NCI-H2196 (cell line): Measurements from ENCODE around the gene RGS10.
"Not testable (repeated sequence)": the region's sequence is repeated elsewhere in the genome, so short reads cannot be mapped to it uniquely, and the experiment has no call there.

Experiments used
- DNase-seq: peaks from one replicate; lab custom pipeline; 2025; ENCODE audit not compliant: unreplicated experiment; lab: John Stamatoyannopoulos, UW

Gene RGS10

GRCh38 chr10:119470920-119471702 lies 71.4 kb downstream of the RGS10 start:
- DNase-seq: no peak

- no peak for DNase-seq
These were observed 72.7 kb downstream of the RGS10 start for GRCh38 chr10:119469846-119470245.

DNA sequence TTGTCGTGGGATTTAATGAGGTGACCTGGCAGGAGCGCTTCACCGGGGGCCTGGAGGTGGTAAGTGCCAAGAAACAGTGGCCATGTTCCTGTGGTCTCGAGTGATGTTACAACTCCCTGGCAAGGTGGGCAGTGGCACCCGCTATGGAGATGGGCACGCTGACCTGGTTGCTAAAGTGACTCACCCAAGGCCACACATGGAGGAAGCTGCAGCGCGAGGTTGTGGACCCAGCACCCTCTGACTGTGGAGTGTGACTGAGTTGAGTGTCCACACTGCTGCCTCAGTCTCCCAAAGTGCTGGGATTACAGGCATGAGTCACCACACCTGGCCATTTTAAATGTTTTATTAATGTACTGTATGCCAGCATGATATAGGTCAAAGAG lies 73.2 kb downstream of the RGS10 start:
- DNase-seq: no peak

DNA sequence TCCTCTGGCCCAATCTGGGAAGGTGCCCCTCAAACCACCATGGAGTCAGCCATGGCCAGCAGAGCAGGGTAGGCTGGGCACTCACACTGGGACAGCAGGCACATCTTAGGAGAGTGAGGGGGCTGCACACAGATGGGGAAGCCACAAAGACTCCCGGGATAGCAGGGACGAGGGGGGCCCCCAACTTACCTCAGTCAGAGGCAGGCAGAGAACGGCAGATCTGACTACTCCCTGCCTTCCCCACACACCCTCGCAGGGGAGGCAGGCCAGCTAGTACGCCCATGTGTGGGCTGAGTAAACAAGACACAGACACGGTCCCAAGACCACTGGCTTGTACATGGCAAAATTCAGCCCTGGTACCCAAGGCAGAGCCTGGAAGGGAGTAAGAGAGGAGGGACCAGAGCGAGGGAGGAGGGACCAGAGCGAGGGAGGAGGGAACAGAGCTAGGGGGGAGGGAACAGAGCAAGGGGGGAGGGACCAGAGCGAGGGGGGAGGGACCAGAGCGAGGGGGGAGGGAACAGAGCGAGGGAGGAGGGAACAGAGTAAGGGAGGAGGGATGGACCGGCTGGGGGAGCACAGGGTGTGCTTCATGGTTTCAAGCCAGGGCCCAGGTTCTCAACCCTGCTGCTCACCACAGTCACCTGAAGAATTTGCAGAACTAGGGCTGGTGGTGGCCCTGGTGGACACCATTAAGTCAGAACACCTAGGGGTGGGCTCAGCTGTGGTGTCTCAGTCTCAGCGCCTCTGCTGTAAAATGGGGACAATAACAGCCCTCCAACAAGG lies 73.8 kb downstream of the RGS10 start:
- DNase-seq: no peak

- no peak for DNase-seq
These were observed 75.9 kb downstream of the RGS10 start for GRCh38 chr10:119466655-119467054.

- DNase-seq: no peak
These were observed 76.4 kb downstream of the RGS10 start for GRCh38 chr10:119466076-119466475.

- no peak for DNase-seq
These were observed 77.4 kb downstream of the RGS10 start for GRCh38 chr10:119465085-119465484.

DNA sequence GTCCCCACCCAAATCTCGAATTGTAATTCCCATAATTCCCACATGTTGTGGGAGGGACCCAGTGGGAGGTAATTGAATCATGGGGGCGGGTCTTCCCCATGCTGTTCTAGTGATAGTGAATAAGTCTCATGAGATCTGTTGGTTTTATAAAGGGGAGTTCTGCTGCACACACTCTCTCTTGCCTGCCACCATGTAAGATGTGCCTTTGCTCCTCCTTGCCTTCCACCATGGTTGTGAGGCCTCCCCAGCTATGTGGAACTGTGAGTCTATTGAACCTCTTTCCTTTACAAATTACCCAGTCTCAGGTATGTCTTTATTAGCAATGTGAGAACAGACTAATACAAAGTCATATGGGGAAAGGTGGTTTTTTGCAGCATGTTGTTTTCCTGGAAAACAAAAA lies 79.3 kb downstream of the RGS10 start:
- not testable (repeated sequence) for DNase-seq

GRCh38 chr10:119462773-119463172 lies 79.7 kb downstream of the RGS10 start:
- DNase-seq: no peak

DNA sequence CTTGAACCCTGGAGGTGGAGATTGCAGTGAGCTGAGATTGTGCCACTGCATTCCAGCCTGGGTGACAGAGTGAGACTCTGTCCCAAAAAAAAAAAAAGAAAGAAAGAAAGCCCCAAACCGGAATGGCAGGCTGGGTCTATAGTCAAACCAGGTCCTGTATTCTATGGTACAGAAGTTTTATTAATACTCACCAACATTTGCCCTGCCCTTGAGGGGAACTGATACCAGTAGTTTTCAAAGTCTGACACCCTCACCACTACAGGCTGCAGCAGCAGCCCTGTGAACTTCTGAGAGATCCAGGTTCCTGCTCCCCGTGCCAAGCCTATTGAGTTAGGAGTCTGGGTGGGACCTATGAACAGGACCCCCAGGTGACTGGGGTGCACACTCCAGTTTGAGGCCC lies 80.6 kb downstream of the RGS10 start:
- DNase-seq: no peak

DNA sequence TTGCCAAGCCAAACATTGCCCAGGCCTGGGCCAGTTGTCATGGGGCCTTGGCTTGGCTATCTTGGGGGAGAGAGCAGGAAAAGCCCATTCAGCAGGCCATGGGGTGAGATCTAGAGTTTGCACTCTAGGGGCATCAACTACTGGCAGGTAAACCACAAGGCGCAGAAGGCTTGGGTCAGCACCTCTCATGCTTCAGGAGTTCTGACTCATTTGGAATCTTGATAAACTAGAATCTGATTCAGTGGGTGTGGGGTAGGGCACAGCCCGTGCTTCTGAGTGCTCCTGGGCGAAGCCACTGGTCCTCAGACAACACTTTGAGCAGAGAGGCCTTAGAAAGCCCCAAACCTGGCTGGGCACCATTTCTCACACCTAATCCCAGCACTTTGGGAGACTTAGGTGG lies 81.1 kb downstream of the RGS10 start:
- DNase-seq: no peak

DNA sequence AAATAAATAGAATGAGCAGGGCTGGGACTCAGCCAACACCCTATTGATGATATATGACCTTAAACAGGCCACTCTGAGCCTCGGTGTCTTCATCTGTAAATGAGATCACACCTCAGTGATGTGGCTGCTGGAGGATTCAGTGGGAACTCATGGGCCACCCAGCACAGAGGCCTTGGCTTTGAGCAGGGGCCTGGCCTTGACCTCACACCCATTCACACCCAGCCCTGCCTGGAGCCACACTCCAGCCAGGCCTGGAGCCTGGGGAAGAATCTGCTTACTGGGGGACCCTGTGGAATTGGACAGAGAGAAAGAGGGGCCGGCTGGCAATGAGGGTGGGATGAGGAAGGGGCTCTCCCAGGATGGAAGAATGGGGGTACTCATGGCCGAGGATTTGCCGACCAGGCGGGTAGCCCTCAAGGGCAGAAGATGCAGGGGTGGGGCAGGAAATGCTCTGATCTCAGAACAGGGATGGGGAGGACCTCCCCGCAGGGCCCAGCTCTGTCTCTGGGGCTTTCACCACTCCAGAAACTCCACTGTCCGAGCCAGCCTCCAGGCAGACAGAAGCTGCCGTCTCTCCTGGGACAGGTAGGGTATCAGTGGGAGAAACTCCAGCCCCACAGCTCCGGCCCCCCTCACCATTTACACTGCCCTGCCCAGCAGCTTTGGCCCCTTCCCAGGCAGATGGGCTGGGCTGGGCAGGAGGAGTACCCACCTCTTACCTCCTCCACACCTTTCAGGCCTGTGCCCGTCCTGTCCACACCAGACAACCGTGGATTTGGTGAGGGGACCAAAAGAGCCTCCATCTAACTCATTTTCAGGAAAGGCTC lies 81.9 kb downstream of the RGS10 start:
- no peak for DNase-seq

DNA sequence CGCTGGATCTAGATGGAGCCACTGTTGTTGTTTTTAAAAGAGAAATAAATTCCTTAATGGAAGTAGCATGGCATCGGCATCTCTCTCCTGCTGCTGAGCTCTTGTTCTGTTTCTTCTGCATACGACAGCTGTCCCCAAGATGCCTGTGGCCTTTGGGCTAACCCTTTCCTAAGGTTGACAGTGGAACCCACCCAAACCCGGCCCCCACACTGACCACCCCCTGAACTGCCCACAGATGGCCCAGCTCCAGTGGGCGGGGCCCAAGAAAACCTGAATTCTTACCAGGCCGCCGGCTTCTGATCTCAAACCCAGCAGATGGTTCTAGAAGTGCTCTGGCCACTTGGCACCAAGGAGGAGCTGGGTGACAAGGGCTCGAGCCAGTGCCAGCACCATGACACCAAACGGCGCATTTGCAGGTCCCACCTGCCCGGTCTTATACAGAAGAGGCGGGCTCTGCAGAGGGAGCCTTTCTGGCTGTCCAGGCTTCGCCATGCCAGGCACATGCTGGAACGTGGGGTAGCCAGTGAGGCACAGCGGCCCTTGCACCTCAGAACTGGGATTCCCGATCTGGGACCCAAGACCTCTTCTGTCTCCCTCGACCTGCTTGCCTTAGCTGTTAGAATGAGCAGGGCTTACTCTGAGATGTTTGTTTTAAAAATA lies 82.7 kb downstream of the RGS10 start:
- DNase-seq: no peak

DNA sequence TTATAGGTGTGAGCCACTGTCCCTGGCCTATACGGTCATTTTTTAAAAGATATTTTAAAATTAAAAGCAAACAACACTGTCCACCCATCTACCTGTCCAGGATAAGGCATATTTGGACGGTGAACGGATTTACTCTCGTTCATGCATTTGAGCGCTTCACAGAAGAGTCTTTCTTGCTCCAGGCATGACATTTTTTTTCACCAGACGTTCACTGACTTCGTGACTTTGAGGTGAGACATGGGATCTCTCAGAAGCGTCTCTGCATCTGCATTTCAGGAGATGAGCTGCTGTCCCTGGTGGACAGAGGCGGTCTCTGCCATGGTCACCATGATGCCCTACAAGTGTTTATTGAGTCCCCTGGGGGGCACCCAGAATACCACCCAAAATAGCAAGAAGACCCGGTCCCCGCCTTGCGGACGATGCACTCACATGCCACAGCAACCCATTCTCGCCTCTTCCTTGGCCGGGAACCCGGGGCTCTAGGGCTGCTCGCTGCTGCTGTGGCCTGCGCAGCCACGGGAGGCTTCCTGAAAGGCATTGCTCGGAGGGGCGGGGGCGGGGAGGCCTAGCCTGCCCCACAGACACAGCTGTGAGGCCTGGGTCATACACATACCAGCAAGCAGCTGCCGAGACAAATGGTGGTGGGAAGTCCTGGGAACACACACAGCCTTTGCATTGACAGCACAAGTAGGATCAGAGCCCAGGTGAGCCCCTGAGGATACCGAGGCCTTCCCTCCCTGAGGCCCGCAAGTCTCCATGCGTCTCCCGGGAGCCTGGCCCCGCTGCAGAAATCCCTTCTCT lies 84.4 kb downstream of the RGS10 start:
- no peak for DNase-seq

- no peak for DNase-seq
These were observed 86.1 kb downstream of the RGS10 start for GRCh38 chr10:119456435-119456810.

- DNase-seq: no peak
These were observed 86.7 kb downstream of the RGS10 start for GRCh38 chr10:119455609-119456434.

DNA sequence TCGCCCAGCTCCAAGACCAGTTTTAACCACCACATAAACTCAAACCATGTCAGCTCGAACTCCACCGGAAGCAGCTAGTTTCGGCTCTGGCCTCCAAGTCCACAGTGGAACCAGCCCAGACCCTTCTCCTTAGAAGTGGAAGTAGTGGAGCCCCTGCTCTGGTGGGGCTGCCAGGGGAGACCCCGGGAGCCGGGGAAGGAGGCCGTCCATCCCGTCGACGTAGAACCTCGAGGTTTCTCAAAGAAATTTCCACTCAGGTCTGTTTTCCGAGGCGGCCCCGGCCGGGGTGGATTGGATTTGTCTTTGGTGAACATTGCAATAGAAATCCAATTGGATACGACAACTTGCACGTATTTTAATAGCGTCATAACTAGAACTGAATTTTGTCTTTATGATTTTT lies 87.5 kb downstream of the RGS10 start:
- no peak for DNase-seq

- DNase-seq: no peak
These were observed 88.2 kb downstream of the RGS10 start for GRCh38 chr10:119454316-119454715.

DNA sequence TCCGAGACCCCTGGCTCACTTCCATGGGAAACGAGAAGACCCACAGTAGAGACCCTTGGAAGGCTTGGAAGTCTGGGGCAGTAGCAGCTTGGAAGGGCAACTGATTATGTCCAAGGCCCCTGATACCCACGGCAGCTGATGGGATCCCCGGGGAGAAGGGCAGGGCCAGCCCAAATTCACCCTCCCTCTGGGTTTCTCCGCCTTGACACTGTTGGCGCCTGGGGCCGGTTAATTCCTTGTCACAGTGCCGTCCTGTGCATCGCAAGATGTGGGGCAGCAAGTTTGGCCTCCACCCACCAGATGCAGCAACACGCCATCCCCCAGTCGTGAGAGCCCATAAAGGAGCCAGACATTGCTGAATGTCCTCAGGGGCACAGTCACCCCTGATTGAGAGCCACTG lies 89.2 kb downstream of the RGS10 start:
- no peak for DNase-seq
